Measurements from ENCODE around the gene OR10T2. TPM values are rescaled to one million over a fixed set of nuclear protein-coding genes. Genes with fewer than 3 reads are reported as not detected.

Gene OR10T2
- total and polyA plus RNA-seq, 11 donors = not detected

GRCh38 chr1:158426137-158426536 lies 26.9 kb upstream of the OR10T2 start, which contains the start of gene OR10K2:
TSS of gene OR10K2 (minus strand) at chr1:158426237. CDS start at chr1:158420866, 5,371 bp downstream.
- Histone ChIP-seq H3K27me3 (no peaks in the 10 kb centered on the region), H3K9me3 (peaks cover 0 to 20% (median 0%) of the 10 kb centered on the region in 12 donors), H3K4me1 (peaks cover 0 to 5% (median 0%) of the 10 kb centered on the region in 12 donors), H3K36me3 (no peaks in the 10 kb centered on the region), H3K27ac (no peak within 1 kb of the TSS), H3K4me3 (no peak within 1 kb of the TSS)
- ATAC-seq = no peak
- no peak for TF ChIP-seq CTCF (IDR thresholded peaks at IDR 0.05)
- no peak for TF ChIP-seq POLR2A (IDR thresholded peaks at IDR 0.05)
- intact Hi-C loops (cut with DNase I) = no loop called here
- 86 to 91% (median 89%) methylated on average over 1 of the region's 1 CpG for WGBS, 4 donors
- DNase-seq = no peak

- H3K27ac ChIP-seq = no peak overlapping the region
- H3K4me3 ChIP-seq = no peak overlapping the region
- TF ChIP-seq POLR2A (IDR thresholded peaks at IDR 0.05) (no peak), CTCF (IDR thresholded peaks at IDR 0.05) (no peak)
- no peaks in the 10 kb centered on the region for H3K4me1 ChIP-seq
- H3K9me3 ChIP-seq = peaks cover 0 to 20% (median 0%) of the 10 kb centered on the region in 12 donors
- H3K27me3 ChIP-seq = no peaks in the 10 kb centered on the region
- ATAC-seq = no peak
- H3K36me3 ChIP-seq = no peaks in the 10 kb centered on the region
- intact Hi-C loops (cut with DNase I) = no loop called here
- no peak for DNase-seq
Observed at GRCh38 chr1:158425027-158425426, 25.8 kb upstream of the OR10T2 start.

- Histone ChIP-seq H3K27me3 (no peaks in the 10 kb centered on the region), H3K27ac (no peak overlapping the region), H3K9me3 (peaks cover 0 to 5% (median 0%) of the 10 kb centered on the region in 12 donors), H3K4me1 (no peaks in the 10 kb centered on the region), H3K36me3 (no peaks in the 10 kb centered on the region), H3K4me3 (no peak overlapping the region)
- DNase-seq = no peak
- intact Hi-C loops (cut with DNase I) = no loop called here
- TF ChIP-seq CTCF (IDR thresholded peaks at IDR 0.05) (no peak), POLR2A (IDR thresholded peaks at IDR 0.05) (no peak)
- ATAC-seq = no peak
Observed at GRCh38 chr1:158422212-158422611, 22.9 kb upstream of the OR10T2 start.

- intact Hi-C loops (cut with DNase I) = no loop called here
- Histone ChIP-seq H3K9me3 (no peaks in the 10 kb centered on the region), H3K4me1 (no peaks in the 10 kb centered on the region), H3K27ac (no peak overlapping the region), H3K4me3 (no peak overlapping the region), H3K36me3 (no peaks in the 10 kb centered on the region), H3K27me3 (no peaks in the 10 kb centered on the region)
- TF ChIP-seq CTCF (IDR thresholded peaks at IDR 0.05) (no peak), POLR2A (IDR thresholded peaks at IDR 0.05) (no peak)
- no peak for DNase-seq
- ATAC-seq = no peak
Observed at GRCh38 chr1:158417586-158417985, 18.3 kb upstream of the OR10T2 start.

All from heart left ventricle (tissue), 16 donors.